Ishikawa (cell line): Measurements from ENCODE around the gene RAVER2.

Experiments
- CEBPB ChIP-seq: IDR thresholded peaks from 2 replicates; pipeline ENCODE4 v1.6.1; 2012
- EP300 ChIP-seq: IDR thresholded peaks from 2 replicates; pipeline ENCODE4 v1.6.1; 2012; ENCODE audit warnings: borderline replicate concordance
- FOXM1 ChIP-seq: IDR thresholded peaks from 2 replicates; pipeline ENCODE4 v1.6.1; 2012; ENCODE audit warnings: low read depth, borderline replicate concordance
- NFIC ChIP-seq: IDR thresholded peaks from 2 replicates; pipeline ENCODE4 v1.6.1; 2012
- REST ChIP-seq: IDR thresholded peaks from 2 replicates; pipeline ENCODE4 v1.6.1; 2012; ENCODE audit warnings: low read depth, mild to moderate bottlenecking
- TAF1 ChIP-seq: IDR thresholded peaks from 2 replicates; pipeline ENCODE4 v1.6.1; 2012; ENCODE audit warnings: low read depth, mild to moderate bottlenecking
- TCF12 ChIP-seq: IDR thresholded peaks from 2 replicates; pipeline ENCODE4 v1.6.1; 2012; ENCODE audit warnings: low read depth
- YY1 ChIP-seq: IDR thresholded peaks from 2 replicates; pipeline ENCODE4 v1.6.1; 2012; ENCODE audit warnings: low read depth
- TF ChIP-seq, protein P1 (sequence below): IDR thresholded peaks from 2 replicates; pipeline ENCODE4 v1.6.1; 2012

DNA sequence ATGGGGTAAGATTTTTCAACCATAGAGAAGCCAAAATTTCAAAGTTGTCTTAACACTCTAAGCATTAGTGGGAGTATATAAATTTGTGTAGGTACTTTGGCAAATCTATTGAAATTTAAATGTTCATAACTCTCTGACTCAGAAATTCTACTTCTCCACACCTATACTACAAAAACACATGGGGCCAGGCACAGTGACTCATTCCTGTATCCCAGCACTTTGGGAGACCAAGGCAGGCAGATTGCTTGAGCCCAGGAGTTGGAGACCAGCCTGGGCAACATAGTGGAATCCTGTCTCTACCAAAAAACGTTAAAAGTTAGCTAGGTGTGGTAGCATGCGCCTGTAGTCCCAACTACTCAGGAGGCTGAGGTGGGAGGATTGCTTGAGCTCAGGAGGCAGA, 41.3 kb upstream of the RAVER2 start:
- TF ChIP-seq REST: no peak
- TF ChIP-seq TCF12: no peak
- TF ChIP-seq NFIC: no peak
- no peak for TF ChIP-seq EP300
- TF ChIP-seq TAF1: no peak
- no peak for TF ChIP-seq CEBPB
- TF ChIP-seq, protein P1, sequence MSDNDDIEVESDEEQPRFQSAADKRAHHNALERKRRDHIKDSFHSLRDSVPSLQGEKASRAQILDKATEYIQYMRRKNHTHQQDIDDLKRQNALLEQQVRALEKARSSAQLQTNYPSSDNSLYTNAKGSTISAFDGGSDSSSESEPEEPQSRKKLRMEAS: no peak
- no peak for TF ChIP-seq YY1
- no peak for TF ChIP-seq FOXM1
